Adrenal gland (tissue), 12 donors: ENCODE measurements around the gene TBCE. TPM values are rescaled to one million over a fixed set of nuclear protein-coding genes. Genes with fewer than 3 reads are reported as not detected.

Experiments used
- DNase-seq, 7 donors: peaks; one replicate each; pipeline ENCODE4 v3.0.0-alpha.2; 2019 to 2020
- H3K27ac ChIP-seq, 5 donors: fragments of 200-600 bp; sonication (generic) in 4 of 5; 1 replicate in 3 of 5; 2 replicates in 2 of 5; pipeline versions ENCODE4 v1.5.1 to v1.8.0; 2016 to 2020; ENCODE audit warnings: mild to moderate bottlenecking in 1 of 5
- H3K27me3 ChIP-seq: fragments of 200-600 bp; 2 replicates; pipeline ENCODE4 v1.8.0; 2021
- H3K36me3 ChIP-seq, 2 donors: fragments of 200-600 bp; replicated peaks in 1 of 2; 1 replicate in 1 of 2; 2 replicates in 1 of 2; pipeline versions ENCODE4 v1.5.1 to v1.8.0; 2018 to 2022
- H3K4me1 ChIP-seq, 2 donors: fragments of 200-600 bp; replicated peaks in 1 of 2; 1 replicate in 1 of 2; 2 replicates in 1 of 2; pipeline versions ENCODE4 v1.5.1 to v1.8.0; 2018 to 2021
- H3K4me3 ChIP-seq, 4 donors: fragments of 200-600 bp; sonication (generic) in 3 of 4; one replicate each; pipeline ENCODE4 v1.5.1; 2016 to 2018
- H3K9me3 ChIP-seq, 3 donors: fragments of 200-600 bp; sonication (generic) in 1 of 3; replicated peaks in 1 of 3; 1 replicate in 2 of 3; 2 replicates in 1 of 3; pipeline versions ENCODE4 v1.5.1 to v1.8.0; 2016 to 2021
- CTCF ChIP-seq, 6 experiments: fragments of 450-650 bp in 4 of 6; fragments of 200-600 bp in 2 of 6; sonication (generic) in 1 of 6; IDR thresholded peaks; 1 replicate in 5 of 6; 2 replicates in 1 of 6; pipeline versions ENCODE4 v1.5.1 to v1.8.0; 2016 to 2021; ENCODE audit warnings: antibody characterized with exemption in 6 of 6, mild to moderate bottlenecking in 2 of 6, moderate library complexity in 1 of 6
- POLR2A ChIP-seq, 2 donors: fragments of 450-650 bp; IDR thresholded peaks; one replicate each; pipeline ENCODE4 v1.6.1; 2017; ENCODE audit warnings: antibody characterized with exemption in 2 of 2, mild to moderate bottlenecking in 2 of 2, moderate library complexity in 1 of 2
- WGBS, 4 donors: extraction: QIAGEN DNeasy Blood & Tissue Kit in 2 of 4; methylation state at CpG; one replicate each; pipeline versions ENCODE4 v1.1.5 to v1.1.7; 2013 to 2017; 5-methylcytosine and 5-hydroxymethylcytosine counted together
- intact Hi-C, 2 donors: fragments of 100-400 bp; cut with DNase I; formaldehyde crosslinking; loops; one replicate each; pipeline versions ENCODE4 v1.14.1 to v1.15.0; 2022 to 2023
- polyA plus RNA-seq, 3 donors: library from polyadenylated mRNA; stranded (reverse); fragments of 200-250 nt in 2 of 3; fragments of 350-450 nt in 1 of 3; fragmentation: Illumina TruSeq in 1 of 3; extraction: RNeasy Lipid Tissue Mini Kit (QIAGEN cat#74804) in 1 of 3; gene quantifications; one replicate each; pipeline ENCODE4 v1.2.3, GENCODE V29; 2013 to 2014
- total RNA-seq, 9 donors: library from RNA; depleted of rRNA in 4 of 9; stranded (reverse); fragments of >200 nt in 4 of 9; fragments of 120-200 nt in 1 of 9; fragmentation: NEBNext Ultra II Directional in 1 of 9; extraction: Animal tissue kit (Norgen Biotek cat#: 25700) in 1 of 9; gene quantifications; one replicate each; pipeline versions ENCODE4 v1.1.0 to v1.2.4, GENCODE V29; 2013 to 2023
- donor health status: healthy with polysubstance abuse.
- donor health status: Bipolar disorder and iron deficiency.
- donor health status: DM: yes; HTN: yes; CAD: no.
- donor health status: DM: no; HTN: no; CAD: no.
- donor health status: DM: no; HTN: no; CAD: no.
- donor health status: DM: yes; HTN: yes; CAD: no.

The TBCE gene
- total and polyA plus RNA-seq, 12 donors, result 14.7 to 67.2 (median 25.7) TPM

- H3K4me3 ChIP-seq, result no peak overlapping the region
- no peaks in the 10 kb centered on the region for H3K27me3 ChIP-seq
- no peak overlapping the region for H3K27ac ChIP-seq
- H3K36me3 ChIP-seq, result no peaks in the 10 kb centered on the region
- intact Hi-C loops, result no loop called here
- DNase-seq, result peak in 3 of 7 donors; percentile 15 to 44 (median 33)
- H3K4me1 ChIP-seq, result peaks cover 4 to 6% of the 10 kb centered on the region in 2 donors
- TF ChIP-seq CTCF (IDR thresholded peaks at IDR 0.05), result no peak
- no peak for TF ChIP-seq POLR2A (IDR thresholded peaks at IDR 0.05)
- H3K9me3 ChIP-seq, result no peaks in the 10 kb centered on the region
- WGBS, 4 donors, result 88 to 91% (median 90%) methylated on average over 7 of the region's 7 CpGs
These were observed 35.4 kb downstream of the TBCE start for GRCh38 chr1:235402457-235403200.

DNA sequence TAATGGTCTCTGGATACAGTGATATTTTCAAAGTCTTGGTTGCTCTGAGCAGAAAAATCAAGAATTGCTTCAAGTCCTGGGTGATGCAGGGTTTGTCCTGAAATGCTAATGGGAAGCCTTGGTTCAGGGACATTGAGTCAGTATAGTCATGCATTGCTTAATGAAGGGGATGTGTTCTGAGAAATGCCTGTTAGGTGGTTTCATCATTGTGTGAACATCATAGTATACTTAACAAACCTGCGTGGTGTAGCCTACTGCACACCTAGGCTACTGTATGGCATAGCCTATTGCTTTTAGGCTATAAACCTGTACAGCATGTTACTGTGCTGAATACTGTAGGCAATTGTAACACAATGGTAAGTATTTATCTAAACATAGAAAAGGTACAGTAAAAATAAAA is 36.4 kb downstream of the TBCE start:
- no peak overlapping the region for H3K4me3 ChIP-seq
- no peaks in the 10 kb centered on the region for H3K36me3 ChIP-seq
- no peak overlapping the region for H3K27ac ChIP-seq
- no peaks in the 10 kb centered on the region for H3K9me3 ChIP-seq
- TF ChIP-seq POLR2A (IDR thresholded peaks at IDR 0.05) (no peak), CTCF (IDR thresholded peaks at IDR 0.05) (no peak)
- no peaks in the 10 kb centered on the region for H3K27me3 ChIP-seq
- intact Hi-C loops, result no loop called here
- H3K4me1 ChIP-seq, result peaks cover 13 to 14% of the 10 kb centered on the region in 2 donors
- peak in 1 of 7 donors; percentile 23 for DNase-seq
- 77 to 94% (median 84%) methylated on average over 1 of the region's 1 CpG for WGBS, 4 donors

GRCh38 chr1:235404190-235404589 is 37.0 kb downstream of the TBCE start:
- TF ChIP-seq POLR2A (IDR thresholded peaks at IDR 0.05) (no peak), CTCF (IDR thresholded peaks at IDR 0.05) (no peak)
- no peak for DNase-seq
- Histone ChIP-seq H3K4me3 (no peak overlapping the region), H3K27me3 (no peaks in the 10 kb centered on the region), H3K4me1 (peaks cover 13 to 19% of the 10 kb centered on the region in 2 donors), H3K27ac (no peak overlapping the region), H3K36me3 (no peaks in the 10 kb centered on the region), H3K9me3 (no peaks in the 10 kb centered on the region)
- intact Hi-C loops, result no loop called here
- WGBS, 4 donors, result 85 to 98% (median 93%) methylated on average over 5 of the region's 5 CpGs

DNA sequence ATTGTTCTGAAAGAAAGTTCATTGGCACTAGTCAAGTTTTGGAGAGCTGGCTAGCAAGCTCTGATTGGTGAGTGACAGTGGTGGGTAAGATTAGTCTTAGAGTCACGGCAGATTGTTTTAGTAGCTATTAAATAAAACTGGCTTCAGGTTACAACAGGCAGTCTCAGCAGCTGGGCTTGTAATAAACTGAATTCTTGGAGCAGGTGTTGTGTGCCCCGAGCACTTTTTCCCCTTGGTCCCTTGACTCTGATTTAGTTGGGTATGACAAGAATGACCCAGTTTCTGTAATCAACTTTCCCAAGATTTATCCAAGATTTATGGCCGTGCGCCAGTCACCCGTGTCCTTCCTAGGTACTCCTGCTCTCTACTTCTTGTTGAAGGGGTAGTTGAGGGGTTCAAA is 40.2 kb downstream of the TBCE start:
- 38 to 50% (median 48%) methylated on average over 5 of the region's 5 CpGs for WGBS, 4 donors

More for the DNA sequence above, 40.2 kb downstream of the TBCE start:
- TF ChIP-seq POLR2A (IDR thresholded peaks at IDR 0.05), result no peak
- TF ChIP-seq CTCF (IDR thresholded peaks at IDR 0.05), result no peak
- DNase-seq, result peak in 5 of 7 donors; percentile 28 to 62 (median 39)
- Histone ChIP-seq H3K27ac (no peak overlapping the region), H3K9me3 (no peaks in the 10 kb centered on the region), H3K36me3 (no peaks in the 10 kb centered on the region), H3K4me1 (peaks cover 13 to 19% of the 10 kb centered on the region in 2 donors), H3K27me3 (no peaks in the 10 kb centered on the region), H3K4me3 (no peak overlapping the region)
- intact Hi-C loops, result no loop called here
